RCC 7860 (cell line): ENCODE measurements around the gene EDA2R.

Source experiments
- DNase-seq: peaks from one replicate; pipeline ENCODE4 v3.0.0-alpha.2; 2015; ENCODE audit warnings: low spot score
- FAIRE-seq: peaks from 2 replicates; lab custom pipeline; 2012; peaks lifted over from hg19 to GRCh38; lab: Jason Lieb, UNC

Gene EDA2R

GRCh38 chrX:66547847-66548369, 91.0 kb downstream of the EDA2R start:
- FAIRE-seq (no peak), DNase-seq (no peak)
